Left cardiac atrium (tissue), 4 donors: Measurements from ENCODE around the gene ID3. TPM values are rescaled to one million over a fixed set of nuclear protein-coding genes. Genes with fewer than 3 reads are reported as not detected.

Experiments used
- ATAC-seq, 2 donors: fragments of 200-7000 bp; cut with Tn5 transposase; one replicate each; pipeline ENCODE4 v1.9.1; 2020; ENCODE audit warnings: mild to moderate bottlenecking in 2 of 2, moderate library complexity in 2 of 2
- DNase-seq: peaks from one replicate; pipeline ENCODE4 v3.0.0-alpha.2; 2020
- intact Hi-C, 2 donors: fragments of 100-400 bp; cut with DNase I; formaldehyde crosslinking; loops; one replicate each; pipeline versions ENCODE4 v1.14.1 to v1.15.1; 2022 to 2023
- total RNA-seq, 2 donors: library from RNA; stranded (reverse); fragmentation: NEBNext Ultra II Directional; extraction: Animal tissue kit (Norgen Biotek cat#: 25700); gene quantifications; one replicate each; pipeline ENCODE4 v1.2.1, GENCODE V29; 2021
- donor health status: DM: no; HTN: yes; CAD: no.
- donor health status: DM: no; HTN: yes; CAD: no; lungs with severe emphysema.
- donor health status: DM: yes; HTN: yes; CAD: no.
- donor health status: Dilated cardiomyopathy.

ID3 gene
- total RNA-seq, 2 donors from 2014 or later: 119 to 172 TPM

- ATAC-seq (no peak), DNase-seq (no peak)
- intact Hi-C loops: no loop called here
Observed at GRCh38 chr1:23570001-23570691, 10.8 kb upstream of the ID3 start.

GRCh38 chr1:23568608-23569383 lies 9.5 kb upstream of the ID3 start:
- DNase-seq: no peak
- intact Hi-C loops: no loop called here
- peak in 1 of 2 donors; percentile 32 for ATAC-seq

- ATAC-seq (peak; percentile 43 to 70), DNase-seq (peak; percentile 54)
- intact Hi-C loops: no loop called here
Observed at GRCh38 chr1:23567996-23568607, 8.8 kb upstream of the ID3 start.

- DNase-seq: no peak
- no peak for ATAC-seq
- intact Hi-C loops: no loop called here
Observed at GRCh38 chr1:23567629-23567995, 8.3 kb upstream of the ID3 start.

GRCh38 chr1:23566304-23566703 lies 7.0 kb upstream of the ID3 start:
- no peak for ATAC-seq
- intact Hi-C loops: no loop called here
- no peak for DNase-seq

GRCh38 chr1:23565776-23566175 lies 6.5 kb upstream of the ID3 start:
- DNase-seq (no peak), ATAC-seq (no peak)
- intact Hi-C loops: no loop called here

GRCh38 chr1:23564529-23565122 lies 5.3 kb upstream of the ID3 start:
- intact Hi-C loops: loop anchor here in 1 of 2 donors (5.0 kb wide), 1 partner anchor 128 kb away; the partner anchor contains the start of gene RPL11
- ATAC-seq (no peak), DNase-seq (no peak)

GRCh38 chr1:23563755-23564374 lies 4.6 kb upstream of the ID3 start:
- no peak for ATAC-seq

GRCh38 chr1:23563003-23563402 lies 3.7 kb upstream of the ID3 start:
- intact Hi-C loops: loop anchor here in 1 of 2 donors (5.0 kb wide), 1 partner anchor 129 kb away; the partner anchor contains the start of gene RPL11
- ATAC-seq (no peak), DNase-seq (no peak)

More at GRCh38 chr1:23563755-23564374, 4.6 kb upstream of the ID3 start:
- no peak for DNase-seq
- intact Hi-C loops: loop anchor here in 1 of 2 donors (5.0 kb wide), 1 partner anchor 128 kb away; the partner anchor contains the start of gene RPL11

- peak; percentile 82 to 84 for ATAC-seq
- DNase-seq: peak; percentile 99
- intact Hi-C loops: loop anchor here in 1 of 2 donors (5.0 kb wide), 1 partner anchor 130 kb away; the partner anchor contains the start of gene RPL11
Observed at GRCh38 chr1:23562137-23562876, 3.0 kb upstream of the ID3 start.

- ATAC-seq (no peak), DNase-seq (no peak)
- intact Hi-C loops: loop anchor here in 1 of 2 donors (5.0 kb wide), 1 partner anchor 131 kb away; the partner anchor contains the start of gene RPL11
Observed at GRCh38 chr1:23561813-23562100, 2.5 kb upstream of the ID3 start.

GRCh38 chr1:23561076-23561812 lies 1.9 kb upstream of the ID3 start:
- intact Hi-C loops: loop anchor here in 1 of 2 donors (5.0 kb wide), 1 partner anchor 131 kb away; the partner anchor contains the start of gene RPL11

GRCh38 chr1:23559985-23560741 lies 862 bp upstream of the ID3 start:
- DNase-seq (no peak), ATAC-seq (no peak)
- intact Hi-C loops: loop anchor here in 1 of 2 donors (5.0 kb wide), 1 partner anchor 132 kb away; the partner anchor contains the start of gene RPL11

More at GRCh38 chr1:23561076-23561812, 1.9 kb upstream of the ID3 start:
- no peak for DNase-seq
- ATAC-seq: no peak

- DNase-seq (no peak), ATAC-seq (no peak)
- intact Hi-C loops: no loop called here
Observed at GRCh38 chr1:23558872-23559135, 497 bp downstream of the ID3 start.

- intact Hi-C loops: no loop called here
- DNase-seq (peak; percentile 85), ATAC-seq (peak in 1 of 2 donors; percentile 9)
Observed at GRCh38 chr1:23558140-23558871, 995 bp downstream of the ID3 start.

GRCh38 chr1:23557471-23558124 lies 1.7 kb downstream of the ID3 start:
- intact Hi-C loops: no loop called here
- ATAC-seq (no peak), DNase-seq (no peak)
